BLaER1 (cell line): Measurements from ENCODE around the gene CNTNAP1.

ENCODE experiments used
- H3K27ac ChIP-seq: shearing (Covaris generic); formaldehyde crosslinking; 2 replicates; pipeline ENCODE4 v1.8.1; 2022
- H3K27me3 ChIP-seq: shearing (Covaris generic); formaldehyde crosslinking; 2 replicates; pipeline ENCODE4 v1.8.1; 2022
- H3K36me3 ChIP-seq: shearing (Covaris generic); formaldehyde crosslinking; 2 replicates; pipeline ENCODE4 v1.8.1; 2022
- H3K4me1 ChIP-seq: shearing (Covaris generic); formaldehyde crosslinking; 2 replicates; pipeline ENCODE4 v1.8.1; 2022
- H3K4me2 ChIP-seq: shearing (Covaris generic); formaldehyde crosslinking; 2 replicates; pipeline ENCODE4 v1.8.1; 2022
- H3K4me3 ChIP-seq: shearing (Covaris generic); formaldehyde crosslinking; 2 replicates; pipeline ENCODE4 v1.8.1; 2022
- H3K9ac ChIP-seq: shearing (Covaris generic); formaldehyde crosslinking; 2 replicates; pipeline ENCODE4 v1.8.1; 2022
- H3K9me3 ChIP-seq: shearing (Covaris generic); formaldehyde crosslinking; 2 replicates; pipeline ENCODE4 v1.8.1; 2022
- H4K20me1 ChIP-seq: shearing (Covaris generic); formaldehyde crosslinking; 2 replicates; pipeline ENCODE4 v1.8.1; 2022
- Cebpa-rat ChIP-seq: shearing (Covaris generic); IDR thresholded peaks from 2 replicates; pipeline ENCODE4 v1.8.1; 2022

The CNTNAP1 gene

DNA sequence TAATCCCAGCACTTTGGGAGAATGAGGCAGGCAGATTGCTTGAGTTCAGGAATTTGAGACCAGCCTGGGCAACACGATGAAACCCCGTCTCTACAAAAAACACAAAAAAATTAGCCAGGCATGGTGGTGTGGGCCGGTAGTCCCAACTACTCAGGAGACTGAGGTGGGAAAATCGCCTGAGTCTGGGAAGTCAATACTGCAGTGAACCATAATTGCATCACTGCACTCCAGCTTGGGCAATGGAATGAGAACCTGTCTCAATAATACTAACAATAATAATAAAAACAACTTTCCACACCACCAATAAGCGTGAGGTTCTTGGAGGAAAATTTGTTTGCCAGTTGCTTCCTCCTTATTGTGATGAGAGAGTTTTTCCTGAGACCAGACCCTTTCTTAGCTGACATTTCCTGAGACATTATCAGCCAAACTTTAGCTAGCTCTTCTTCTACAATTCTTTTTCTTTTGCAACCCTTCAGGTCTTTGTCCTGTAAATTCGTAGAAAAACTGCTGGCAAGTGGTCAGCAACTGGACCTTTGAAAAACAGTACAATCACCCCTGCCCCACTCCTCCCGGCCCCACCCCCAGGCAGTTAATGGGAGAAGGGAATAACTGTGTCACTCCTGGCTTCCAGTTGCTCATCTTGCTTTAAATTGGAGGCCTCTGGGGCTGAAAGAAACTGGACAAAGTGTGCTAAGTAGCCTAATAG is 66.0 kb downstream of the CNTNAP1 start:
- Histone ChIP-seq H4K20me1 (no peaks in the 10 kb centered on the region; the same call in 1 of the 2 replicates), H3K36me3 (no peaks in the 10 kb centered on the region), H3K27ac (no peak overlapping the region), H3K9me3 (no peaks in the 10 kb centered on the region), H3K27me3 (no peaks in the 10 kb centered on the region), H3K4me3 (no peak overlapping the region), H3K4me1 (peaks cover 14% of the 10 kb centered on the region), H3K9ac (no peak overlapping the region), H3K4me2 (no peak overlapping the region)
- no peak for TF ChIP-seq Cebpa-rat

DNA sequence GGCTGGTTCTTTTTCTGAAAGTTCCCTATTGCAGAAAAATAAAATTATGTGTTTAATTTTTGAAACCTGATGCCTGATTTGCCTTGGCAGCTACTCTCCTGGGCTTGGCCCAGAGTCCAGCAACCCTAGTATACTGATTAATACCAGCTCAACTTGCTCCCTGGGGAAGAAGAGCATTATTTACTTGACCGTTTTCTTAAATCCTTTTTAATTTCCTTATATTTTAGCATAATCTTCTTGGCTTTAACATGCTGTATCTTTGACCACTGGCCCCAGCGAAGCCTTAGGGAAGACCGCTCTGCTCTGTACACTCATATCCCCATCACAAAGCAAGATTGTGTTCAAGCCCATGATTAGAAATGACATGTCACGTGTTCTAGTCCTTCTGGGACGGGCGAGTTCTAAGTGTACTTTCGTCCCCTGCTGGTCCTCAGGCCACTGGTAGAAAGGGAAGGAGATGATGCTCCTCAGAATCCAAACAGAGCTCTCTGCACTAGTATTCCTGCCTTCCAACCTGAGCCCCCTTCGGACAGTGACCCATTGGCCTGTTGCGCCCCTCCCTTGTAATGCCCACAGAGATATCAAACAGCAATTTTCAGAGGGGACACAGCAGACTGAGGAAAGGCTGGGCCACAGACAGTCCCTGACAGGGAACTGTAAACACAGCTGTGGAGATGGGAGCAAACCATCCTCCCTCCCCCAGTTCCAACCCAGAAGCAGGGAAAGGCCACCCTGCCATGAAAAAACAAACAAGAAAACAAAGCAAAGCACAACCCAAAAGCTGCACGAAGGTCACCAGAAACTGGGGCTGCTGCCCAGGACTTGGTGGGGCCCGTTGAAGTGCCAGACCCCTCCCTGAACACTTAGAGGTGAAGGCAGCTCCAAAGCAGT is 66.8 kb downstream of the CNTNAP1 start:
- no peak overlapping the region for H3K27ac ChIP-seq
- no peaks in the 10 kb centered on the region for H3K36me3 ChIP-seq
- no peaks in the 10 kb centered on the region for H3K27me3 ChIP-seq
- H3K4me3 ChIP-seq = no peak overlapping the region
- no peak overlapping the region for H3K9ac ChIP-seq
- H3K9me3 ChIP-seq = no peaks in the 10 kb centered on the region
- peaks cover 6% of the 10 kb centered on the region; the same call in 1 of the 2 replicates for H3K4me1 ChIP-seq
- no peaks in the 10 kb centered on the region for H4K20me1 ChIP-seq
- TF ChIP-seq Cebpa-rat = no peak
- H3K4me2 ChIP-seq = no peak overlapping the region
